ENCODE results near the gene HAUS6. TPM values are rescaled to one million over a fixed set of nuclear protein-coding genes. Genes with fewer than 3 reads are reported as not detected.
"Not testable (repeated sequence)": the region's sequence is repeated elsewhere in the genome, so short reads cannot be mapped to it uniquely, and the experiment has no call there.

The HAUS6 gene
- total RNA-seq, 1 experiment from 2014 or later: 13.9 TPM

- peak; percentile 80 for DNase-seq (ENCODE audit: low spot score)
- in situ Hi-C loops (cut with HindIII; ENCODE audit: low sequenced_read_pairs): no loop called here
These were observed 52.6 kb downstream of the HAUS6 start for GRCh38 chr9:19049917-19050636.

- in situ Hi-C loops (cut with HindIII; ENCODE audit: low sequenced_read_pairs): no loop called here
- peak; percentile 91 for DNase-seq (ENCODE audit: low spot score)
These were observed 53.5 kb downstream of the HAUS6 start, which contains the start of gene RRAGA for GRCh38 chr9:19048966-19049916. TSS of gene RRAGA (plus strand) at chr9:19049427. CDS start at chr9:19049660, 233 bp downstream.

- DNase-seq (ENCODE audit: low spot score): no peak
- in situ Hi-C loops (cut with HindIII; ENCODE audit: low sequenced_read_pairs): no loop called here
These were observed 66.1 kb downstream of the HAUS6 start for GRCh38 chr9:19036611-19037010.

GRCh38 chr9:19033015-19033414 is 69.7 kb downstream of the HAUS6 start, which contains the start of gene SAXO1:
TSS of gene SAXO1 (minus strand) at chr9:19033209. CDS start at chr9:19032908, 301 bp downstream.
- in situ Hi-C loops (cut with HindIII; ENCODE audit: low sequenced_read_pairs): no loop called here
- no peak for DNase-seq (ENCODE audit: low spot score)

GRCh38 chr9:19032406-19032805 is 70.3 kb downstream of the HAUS6 start:
- no peak for DNase-seq (ENCODE audit: low spot score)
- in situ Hi-C loops (cut with HindIII; ENCODE audit: low sequenced_read_pairs): no loop called here

- no peak for DNase-seq (ENCODE audit: low spot score)
- in situ Hi-C loops (cut with HindIII; ENCODE audit: low sequenced_read_pairs): no loop called here
These were observed 71.8 kb downstream of the HAUS6 start for GRCh38 chr9:19030899-19031298.

GRCh38 chr9:19028835-19029451 is 73.8 kb downstream of the HAUS6 start:
- in situ Hi-C loops (cut with HindIII; ENCODE audit: low sequenced_read_pairs): no loop called here
- peak; percentile 73 for DNase-seq (ENCODE audit: low spot score)

- no peak for DNase-seq (ENCODE audit: low spot score)
- in situ Hi-C loops (cut with HindIII; ENCODE audit: low sequenced_read_pairs): no loop called here
These were observed 74.9 kb downstream of the HAUS6 start for GRCh38 chr9:19027825-19028224.

- in situ Hi-C loops (cut with HindIII; ENCODE audit: low sequenced_read_pairs): no loop called here
- no peak for DNase-seq (ENCODE audit: low spot score)
These were observed 76.3 kb downstream of the HAUS6 start for GRCh38 chr9:19026375-19026774.

- in situ Hi-C loops (cut with HindIII; ENCODE audit: low sequenced_read_pairs): no loop called here
- no peak for DNase-seq (ENCODE audit: low spot score)
These were observed 79.6 kb downstream of the HAUS6 start for GRCh38 chr9:19023078-19023477.

GRCh38 chr9:19022206-19022605 is 80.5 kb downstream of the HAUS6 start:
- in situ Hi-C loops (cut with HindIII; ENCODE audit: low sequenced_read_pairs): no loop called here

GRCh38 chr9:19021649-19022048 is 81.1 kb downstream of the HAUS6 start:
- in situ Hi-C loops (cut with HindIII; ENCODE audit: low sequenced_read_pairs); DNase-seq (ENCODE audit: low spot score): not testable (repeated sequence)

More at GRCh38 chr9:19022206-19022605, 80.5 kb downstream of the HAUS6 start:
- no peak for DNase-seq (ENCODE audit: low spot score)

GRCh38 chr9:19020886-19021455 is 81.7 kb downstream of the HAUS6 start:
- peak; percentile 75 for DNase-seq (ENCODE audit: low spot score)
- in situ Hi-C loops (cut with HindIII; ENCODE audit: low sequenced_read_pairs): no loop called here

- no peak for DNase-seq (ENCODE audit: low spot score)
- in situ Hi-C loops (cut with HindIII; ENCODE audit: low sequenced_read_pairs): no loop called here
These were observed 84.5 kb downstream of the HAUS6 start for GRCh38 chr9:19018201-19018600.

GRCh38 chr9:19009391-19009965 is 93.2 kb downstream of the HAUS6 start:
- no peak for DNase-seq (ENCODE audit: low spot score)
- in situ Hi-C loops (cut with HindIII; ENCODE audit: low sequenced_read_pairs): no loop called here

All from G401 (cell line).